Esophagus (tissue), 2 donors: ENCODE measurements around the gene VSNL1. TPM values are rescaled to one million over a fixed set of nuclear protein-coding genes. Genes with fewer than 3 reads are reported as not detected.

Experiments
- H3K27ac ChIP-seq, 2 donors: one replicate each; pipeline ENCODE4 v1.5.1; 2013; ENCODE audit warnings: low read depth in 2 of 2, mild to moderate bottlenecking in 2 of 2, inconsistent platforms in 1 of 2, low read length in 1 of 2, moderate library complexity in 1 of 2
- H3K27me3 ChIP-seq, 2 donors: one replicate each; pipeline ENCODE4 v1.6.1; 2013; ENCODE audit warnings: low read length in 2 of 2, control low read depth in 1 of 2, mild to moderate bottlenecking in 1 of 2; ENCODE audit not compliant: insufficient read depth in 2 of 2, control insufficient read depth in 1 of 2
- H3K36me3 ChIP-seq, 2 donors: one replicate each; pipeline ENCODE4 v1.6.1; 2013; ENCODE audit warnings: low read length in 1 of 2; ENCODE audit not compliant: control insufficient read depth in 2 of 2, insufficient read depth in 2 of 2
- H3K4me1 ChIP-seq, 2 donors: one replicate each; pipeline ENCODE4 v1.6.1; 2013; ENCODE audit warnings: low read length in 1 of 2; ENCODE audit not compliant: control insufficient read depth in 2 of 2, insufficient read depth in 2 of 2
- H3K4me3 ChIP-seq, 2 donors: one replicate each; pipeline ENCODE4 v1.5.1; 2013; ENCODE audit warnings: low read length in 2 of 2, mild to moderate bottlenecking in 2 of 2, low read depth in 1 of 2, moderate library complexity in 1 of 2
- H3K9me3 ChIP-seq, 2 donors: one replicate each; pipeline ENCODE4 v1.6.1; 2013; ENCODE audit warnings: mild to moderate bottlenecking in 2 of 2, low read depth in 1 of 2, low read length in 1 of 2, moderate library complexity in 1 of 2; ENCODE audit not compliant: control insufficient read depth in 2 of 2, insufficient read depth in 1 of 2
- WGBS, 2 donors: extraction: QIAGEN DNeasy Blood & Tissue Kit; methylation state at CpG; one replicate each; pipeline ENCODE4 v1.1.7; 2013; 5-methylcytosine and 5-hydroxymethylcytosine counted together
- polyA plus RNA-seq, 2 donors: library from polyadenylated mRNA; stranded (reverse); fragments of 200-250 nt; gene quantifications; one replicate each; pipeline ENCODE4 v1.2.3, GENCODE V29; 2013
- donor health status: healthy with polysubstance abuse.
- donor health status: Bipolar disorder and iron deficiency.

VSNL1 gene
- polyA plus RNA-seq, 2 donors = 35.7 to 47.2 TPM

DNA sequence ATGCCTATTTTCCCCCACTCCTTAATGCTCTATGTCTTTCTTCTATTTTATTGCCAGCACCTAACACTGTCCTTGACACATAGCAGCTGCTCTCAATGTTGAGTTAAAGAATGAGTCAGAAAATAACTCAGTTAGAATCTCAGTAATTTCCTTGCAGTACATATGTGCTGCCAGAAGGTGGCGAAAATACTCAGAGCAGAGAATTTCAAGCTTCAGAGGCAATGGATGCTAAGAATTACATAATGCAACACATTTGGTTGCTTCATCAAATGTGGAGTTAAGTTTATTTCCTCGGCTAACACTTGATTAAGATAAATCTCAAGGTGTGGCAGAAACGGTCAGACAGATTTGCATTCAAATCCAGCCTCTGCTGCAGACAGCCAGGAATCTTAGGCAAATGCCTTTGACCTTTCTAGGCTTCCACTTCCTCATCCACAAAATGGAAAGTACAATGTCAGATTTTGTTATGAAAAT, 105.6 kb downstream of the VSNL1 start:
- no peaks in the 10 kb centered on the region for H3K27me3 ChIP-seq
- H3K36me3 ChIP-seq = peaks cover 0 to 5% of the 10 kb centered on the region in 2 donors
- no peak overlapping the region for H3K4me3 ChIP-seq
- WGBS, 2 donors = 1% methylated on average over 3 of the region's 3 CpGs
- H3K9me3 ChIP-seq = no peaks in the 10 kb centered on the region
- H3K4me1 ChIP-seq = peaks cover 0 to 3% of the 10 kb centered on the region in 2 donors
- H3K27ac ChIP-seq = no peak overlapping the region

DNA sequence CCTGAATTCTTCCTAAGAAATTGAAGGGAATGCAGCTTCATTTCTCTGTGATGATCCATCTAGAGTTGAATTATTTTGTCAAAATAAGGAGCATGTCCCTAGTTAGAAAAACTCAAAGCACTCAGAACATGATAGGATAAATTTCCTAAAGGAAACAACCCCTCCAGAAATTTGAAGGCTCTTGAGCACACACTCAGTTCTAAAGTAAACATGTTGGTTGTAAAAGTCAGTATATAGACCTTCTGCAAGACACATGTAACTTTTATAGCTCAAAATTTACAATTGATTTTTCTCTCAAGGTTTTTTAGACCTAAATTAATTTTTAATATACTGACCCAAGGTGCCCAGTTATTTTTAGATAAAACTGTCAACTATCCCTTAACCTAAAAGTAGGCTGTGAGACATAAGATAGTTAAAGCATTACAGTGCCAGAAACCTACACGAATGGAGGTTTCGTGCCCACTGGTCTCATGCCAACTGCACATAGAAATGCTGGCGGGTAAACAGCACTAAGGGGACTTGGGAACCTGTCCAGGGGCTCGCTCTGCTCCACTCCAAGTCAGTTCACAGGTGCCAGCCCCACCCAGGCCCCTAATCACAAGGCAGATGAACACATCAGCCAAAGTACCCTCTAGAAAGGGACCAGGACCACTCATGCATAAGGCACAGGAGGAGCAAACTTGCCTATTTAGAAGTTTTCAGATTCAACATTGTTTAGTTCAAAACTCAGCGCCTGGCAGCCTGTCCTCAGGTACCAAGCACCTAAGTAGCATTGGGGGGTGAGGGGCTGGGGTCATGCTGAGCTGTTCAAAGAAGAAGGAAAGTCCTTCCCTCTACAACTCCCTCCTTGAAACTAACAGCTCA, 106.6 kb downstream of the VSNL1 start:
- peaks cover 0 to 3% of the 10 kb centered on the region in 2 donors for H3K4me1 ChIP-seq
- no peak overlapping the region for H3K4me3 ChIP-seq
- WGBS, 2 donors = 50 to 58% methylated on average over 5 of the region's 5 CpGs
- H3K27me3 ChIP-seq = no peaks in the 10 kb centered on the region
- no peak overlapping the region for H3K27ac ChIP-seq
- peaks cover 0 to 5% of the 10 kb centered on the region in 2 donors for H3K36me3 ChIP-seq
- H3K9me3 ChIP-seq = no peaks in the 10 kb centered on the region

DNA sequence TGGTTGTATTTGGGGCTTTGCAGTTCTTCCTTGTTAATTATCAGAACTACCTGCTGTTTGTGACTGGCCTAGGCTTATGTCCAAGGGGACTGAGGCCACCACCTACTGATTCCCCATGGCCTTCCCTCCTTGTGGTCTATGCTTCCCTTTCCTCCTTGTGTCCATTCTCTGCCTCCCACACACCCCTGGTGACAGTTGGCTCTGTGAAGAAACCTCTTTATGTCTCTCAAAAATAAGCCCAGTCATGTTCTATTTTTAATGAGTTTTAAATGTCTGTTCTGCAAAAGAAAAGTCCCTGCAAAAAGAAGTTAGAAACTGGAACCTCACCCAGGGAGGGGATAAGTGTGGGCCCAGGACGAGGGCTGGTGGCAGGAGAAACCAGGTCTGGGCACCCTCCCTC, 108.1 kb downstream of the VSNL1 start:
- no peaks in the 10 kb centered on the region for H3K9me3 ChIP-seq
- no peaks in the 10 kb centered on the region for H3K27me3 ChIP-seq
- WGBS, 2 donors = 78 to 91% methylated on average over 1 of the region's 1 CpG
- H3K36me3 ChIP-seq = peaks cover 0 to 5% of the 10 kb centered on the region in 2 donors
- H3K27ac ChIP-seq = no peak overlapping the region
- no peaks in the 10 kb centered on the region for H3K4me1 ChIP-seq
- H3K4me3 ChIP-seq = no peak overlapping the region

DNA sequence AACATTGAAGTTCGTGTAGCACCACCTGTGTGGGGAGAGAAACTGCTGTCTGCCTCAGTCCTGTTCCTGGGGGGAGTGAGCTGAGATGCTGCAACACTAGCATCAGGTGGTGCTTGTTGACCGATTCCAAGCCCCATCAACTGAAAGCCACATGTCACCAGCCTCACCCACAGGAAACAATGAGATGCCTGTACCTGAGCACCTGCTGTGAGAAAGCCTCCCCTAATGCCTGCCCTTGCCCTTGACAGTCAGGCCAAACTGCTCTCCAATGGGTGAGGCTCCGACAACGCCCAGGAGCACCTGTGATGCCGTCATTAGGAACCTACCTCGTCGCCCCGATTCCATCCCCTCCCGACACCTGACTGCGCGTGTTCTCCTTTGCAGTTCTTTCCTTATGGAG, 108.5 kb downstream of the VSNL1 start:
- H3K27me3 ChIP-seq = no peaks in the 10 kb centered on the region
- H3K36me3 ChIP-seq = peaks cover 0 to 5% of the 10 kb centered on the region in 2 donors
- H3K4me3 ChIP-seq = no peak overlapping the region
- H3K9me3 ChIP-seq = no peaks in the 10 kb centered on the region
- H3K4me1 ChIP-seq = no peaks in the 10 kb centered on the region
- H3K27ac ChIP-seq = no peak overlapping the region
- 89 to 91% methylated on average over 11 of the region's 11 CpGs for WGBS, 2 donors

DNA sequence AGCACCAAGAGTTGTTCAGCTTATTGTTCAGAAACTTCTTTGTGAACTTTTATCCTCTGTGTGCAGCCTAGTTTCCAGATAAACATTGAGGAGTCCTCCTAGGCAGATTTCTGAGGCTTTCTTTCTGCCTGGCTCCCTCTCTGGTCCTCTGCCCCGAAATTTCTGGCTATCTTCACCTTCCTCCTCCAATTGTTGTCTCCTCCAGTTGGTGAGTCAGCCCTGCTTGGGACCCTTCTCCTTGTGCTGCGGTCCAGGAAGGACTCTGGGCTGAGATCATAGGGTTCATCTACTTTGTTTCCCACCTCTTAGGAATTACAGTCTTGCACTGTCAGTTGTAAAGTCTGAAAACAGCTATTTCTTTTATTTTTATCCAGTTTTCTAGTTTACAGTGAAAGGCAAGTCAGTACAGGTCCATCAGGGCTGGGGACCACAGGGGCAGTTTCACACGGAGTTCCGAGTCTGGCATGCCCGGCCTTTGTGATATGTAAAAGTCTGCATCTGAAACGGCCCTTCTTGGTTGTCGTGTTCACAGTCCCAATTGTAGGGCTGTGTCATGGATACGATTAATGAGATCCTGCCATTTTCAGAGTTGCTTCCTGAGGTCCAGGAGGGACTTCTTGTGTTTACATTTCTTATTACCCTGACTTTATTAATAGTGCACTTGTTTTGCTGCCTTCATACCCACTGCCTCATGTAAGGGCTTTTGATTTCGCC, 112.3 kb downstream of the VSNL1 start:
- H3K27me3 ChIP-seq = no peaks in the 10 kb centered on the region
- H3K36me3 ChIP-seq = peaks cover 0 to 5% of the 10 kb centered on the region in 2 donors
- H3K9me3 ChIP-seq = no peaks in the 10 kb centered on the region
- whole genome bisulfite sequencing, 2 donors = 65 to 67% methylated on average over 9 of the region's 9 CpGs
- no peak overlapping the region for H3K4me3 ChIP-seq
- no peaks in the 10 kb centered on the region for H3K4me1 ChIP-seq
- H3K27ac ChIP-seq = no peak overlapping the region

DNA sequence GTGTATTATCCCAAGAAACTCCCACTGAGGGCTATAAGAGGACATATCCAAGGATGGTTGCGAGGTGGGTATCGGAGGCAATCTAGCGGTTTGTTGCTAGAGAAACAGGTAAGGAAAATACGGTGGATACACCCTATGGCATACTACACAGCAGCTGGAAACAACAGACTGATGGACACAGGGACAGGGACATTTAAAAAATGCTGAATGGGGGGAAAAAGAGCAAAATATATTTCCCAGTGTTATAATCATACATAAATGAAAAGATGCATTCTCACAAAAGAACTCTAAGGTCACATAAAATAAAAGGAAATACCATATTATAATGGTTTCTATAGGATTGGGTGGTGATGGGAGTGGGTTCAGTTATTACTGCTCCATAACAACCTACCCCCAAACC, 117.3 kb downstream of the VSNL1 start:
- 96 to 98% methylated on average over 4 of the region's 4 CpGs for WGBS, 2 donors
- Histone ChIP-seq H3K27ac (no peak overlapping the region), H3K9me3 (no peaks in the 10 kb centered on the region), H3K4me1 (no peaks in the 10 kb centered on the region), H3K4me3 (no peak overlapping the region), H3K36me3 (peaks cover 0 to 2% of the 10 kb centered on the region in 2 donors), H3K27me3 (no peaks in the 10 kb centered on the region)

DNA sequence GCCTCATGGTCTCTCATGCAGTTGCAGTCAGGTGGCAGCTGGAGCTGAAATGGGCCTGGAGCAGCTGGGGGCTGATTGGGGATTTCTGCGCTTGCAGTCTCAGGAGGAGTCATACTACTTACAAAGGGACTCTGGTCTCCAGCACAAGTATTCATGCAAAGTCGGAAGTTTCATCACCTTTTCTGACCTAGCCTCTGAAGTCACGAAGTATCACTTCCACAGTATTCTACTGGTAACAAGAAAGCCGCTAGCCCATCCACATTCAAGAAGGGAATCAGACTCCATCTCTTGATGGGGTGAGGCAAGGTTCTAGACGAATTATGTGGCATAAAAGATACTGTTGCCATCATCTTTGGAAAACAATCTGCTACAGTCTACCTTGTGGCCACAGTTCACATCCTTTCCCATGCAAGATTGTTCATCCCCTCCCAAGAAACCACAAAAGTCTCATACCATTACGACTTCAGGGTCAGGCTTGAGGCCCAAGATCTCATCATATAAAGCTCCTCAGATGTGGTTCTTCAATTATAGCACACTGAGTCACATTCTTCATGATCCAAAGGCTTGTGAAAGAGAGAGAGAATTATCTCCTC, 117.9 kb downstream of the VSNL1 start:
- 87 to 90% methylated on average over 6 of the region's 6 CpGs for WGBS, 2 donors
- Histone ChIP-seq H3K9me3 (no peaks in the 10 kb centered on the region), H3K4me1 (no peaks in the 10 kb centered on the region), H3K36me3 (peaks cover 0 to 2% of the 10 kb centered on the region in 2 donors), H3K27me3 (no peaks in the 10 kb centered on the region), H3K27ac (no peak overlapping the region), H3K4me3 (no peak overlapping the region)

DNA sequence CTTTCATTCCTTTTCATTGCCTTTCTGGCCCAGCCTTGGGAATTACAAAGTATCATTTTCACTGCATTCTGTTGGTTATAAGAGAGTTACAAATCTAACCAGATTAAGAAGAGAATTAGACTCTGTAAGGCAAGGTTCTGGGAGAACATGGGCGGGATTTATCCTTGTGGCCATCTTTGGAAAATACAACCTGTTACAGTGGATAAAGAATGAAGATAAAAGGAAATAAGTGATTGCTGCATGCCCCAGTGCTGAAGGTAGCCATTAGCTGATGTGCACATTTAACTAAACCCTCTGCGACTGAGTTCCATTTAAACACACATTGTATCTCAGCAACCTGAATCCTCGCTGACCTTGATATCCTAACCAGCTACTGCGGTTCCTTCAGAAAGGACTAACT, 119.7 kb downstream of the VSNL1 start:
- Histone ChIP-seq H3K4me3 (no peak overlapping the region), H3K27ac (no peak overlapping the region), H3K27me3 (no peaks in the 10 kb centered on the region), H3K4me1 (no peaks in the 10 kb centered on the region), H3K36me3 (peaks cover 2 to 3% of the 10 kb centered on the region in 2 donors), H3K9me3 (no peaks in the 10 kb centered on the region)
- 70 to 91% methylated on average over 4 of the region's 4 CpGs for WGBS, 2 donors

DNA sequence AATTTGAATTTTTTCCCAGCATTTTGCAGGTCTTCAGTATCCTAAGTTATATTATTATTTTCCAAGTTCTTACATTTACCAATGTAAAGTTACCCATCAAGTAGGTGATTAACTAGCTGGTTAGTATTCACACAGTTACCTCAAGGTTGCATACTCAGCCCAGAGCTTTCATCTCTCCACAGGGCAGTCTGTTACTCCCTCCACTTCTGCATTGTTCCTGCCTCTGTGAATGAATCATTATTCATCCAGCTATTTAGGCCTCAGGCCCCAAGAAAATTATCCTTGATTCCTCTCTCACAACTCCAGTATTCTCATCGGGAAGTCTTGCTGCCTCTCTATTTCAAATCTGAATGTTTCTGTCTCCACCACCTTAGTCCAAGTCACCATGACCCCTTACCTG, 121.0 kb downstream of the VSNL1 start:
- WGBS, 2 donors = 63 to 80% methylated on average over 1 of the region's 1 CpG
- peaks cover 2 to 3% of the 10 kb centered on the region in 2 donors for H3K36me3 ChIP-seq

More for the DNA sequence above, 121.0 kb downstream of the VSNL1 start:
- H3K4me1 ChIP-seq = no peaks in the 10 kb centered on the region
- no peaks in the 10 kb centered on the region for H3K9me3 ChIP-seq
- H3K27ac ChIP-seq = no peak overlapping the region
- no peaks in the 10 kb centered on the region for H3K27me3 ChIP-seq
- H3K4me3 ChIP-seq = no peak overlapping the region
